ENCODE measurements around the gene CHRNA9. TPM values are rescaled to one million over a fixed set of nuclear protein-coding genes. Genes with fewer than 3 reads are reported as not detected.
"Not testable (repeated sequence)": the region's sequence is repeated elsewhere in the genome, so short reads cannot be mapped to it uniquely, and the experiment has no call there.

CHRNA9 gene
- total RNA-seq, 4 donors from 2014 or later, result not detected

DNA sequence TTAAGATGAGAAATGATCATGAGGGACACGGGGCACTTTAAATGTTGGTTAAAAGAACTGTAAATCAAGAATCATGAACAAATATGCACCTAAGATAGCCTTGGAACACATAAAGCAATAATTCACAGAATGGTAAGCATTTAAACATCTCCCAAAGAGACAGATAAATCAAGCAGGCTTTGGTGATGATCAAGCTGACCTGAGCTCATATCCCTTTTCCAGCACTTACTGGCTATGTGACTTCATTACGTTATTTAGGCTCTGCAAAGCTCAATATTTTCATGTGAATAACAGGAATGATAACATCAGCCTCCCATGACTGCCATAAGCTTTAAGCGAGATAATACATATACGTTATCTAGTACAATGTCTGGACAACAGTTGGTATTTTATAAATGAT lies 54.9 kb downstream of the CHRNA9 start:
- Histone ChIP-seq H3K27ac (no peak overlapping the region), H3K9me3 (no peaks in the 10 kb centered on the region), H3K4me3 (no peak overlapping the region), H3K36me3 (no peaks in the 10 kb centered on the region), H3K27me3 (no peaks in the 10 kb centered on the region), H3K4me1 (no peaks in the 10 kb centered on the region)
- TF ChIP-seq, protein P1, sequence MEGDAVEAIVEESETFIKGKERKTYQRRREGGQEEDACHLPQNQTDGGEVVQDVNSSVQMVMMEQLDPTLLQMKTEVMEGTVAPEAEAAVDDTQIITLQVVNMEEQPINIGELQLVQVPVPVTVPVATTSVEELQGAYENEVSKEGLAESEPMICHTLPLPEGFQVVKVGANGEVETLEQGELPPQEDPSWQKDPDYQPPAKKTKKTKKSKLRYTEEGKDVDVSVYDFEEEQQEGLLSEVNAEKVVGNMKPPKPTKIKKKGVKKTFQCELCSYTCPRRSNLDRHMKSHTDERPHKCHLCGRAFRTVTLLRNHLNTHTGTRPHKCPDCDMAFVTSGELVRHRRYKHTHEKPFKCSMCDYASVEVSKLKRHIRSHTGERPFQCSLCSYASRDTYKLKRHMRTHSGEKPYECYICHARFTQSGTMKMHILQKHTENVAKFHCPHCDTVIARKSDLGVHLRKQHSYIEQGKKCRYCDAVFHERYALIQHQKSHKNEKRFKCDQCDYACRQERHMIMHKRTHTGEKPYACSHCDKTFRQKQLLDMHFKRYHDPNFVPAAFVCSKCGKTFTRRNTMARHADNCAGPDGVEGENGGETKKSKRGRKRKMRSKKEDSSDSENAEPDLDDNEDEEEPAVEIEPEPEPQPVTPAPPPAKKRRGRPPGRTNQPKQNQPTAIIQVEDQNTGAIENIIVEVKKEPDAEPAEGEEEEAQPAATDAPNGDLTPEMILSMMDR (IDR thresholded peaks at IDR 0.05), result no peak
- no peak for TF ChIP-seq POLR2A (IDR thresholded peaks at IDR 0.05)
- DNase-seq, result no peak

DNA sequence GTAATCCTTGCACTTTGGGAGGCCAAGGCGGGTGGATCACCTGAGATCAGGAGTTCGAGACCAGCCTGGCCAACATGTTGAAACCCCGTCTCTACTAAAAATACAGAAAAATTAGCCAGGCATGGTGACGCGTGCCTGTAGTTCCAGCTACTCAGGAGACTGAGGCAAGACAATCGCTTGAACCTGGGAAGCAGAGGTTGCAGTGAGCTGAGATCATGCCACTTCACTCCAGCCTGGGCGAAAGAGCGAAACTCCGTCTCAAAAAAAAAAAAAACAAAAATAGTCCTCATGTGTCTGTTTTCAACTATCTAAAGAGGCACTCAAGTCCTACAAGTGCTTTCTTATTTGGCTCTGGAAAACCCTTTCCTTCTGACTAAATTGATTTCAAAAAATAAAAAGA lies 57.1 kb downstream of the CHRNA9 start:
- not testable (repeated sequence) for H3K9me3 ChIP-seq, H3K27me3 ChIP-seq, H3K4me3 ChIP-seq, H3K4me1 ChIP-seq, H3K36me3 ChIP-seq, H3K27ac ChIP-seq, DNase-seq

DNA sequence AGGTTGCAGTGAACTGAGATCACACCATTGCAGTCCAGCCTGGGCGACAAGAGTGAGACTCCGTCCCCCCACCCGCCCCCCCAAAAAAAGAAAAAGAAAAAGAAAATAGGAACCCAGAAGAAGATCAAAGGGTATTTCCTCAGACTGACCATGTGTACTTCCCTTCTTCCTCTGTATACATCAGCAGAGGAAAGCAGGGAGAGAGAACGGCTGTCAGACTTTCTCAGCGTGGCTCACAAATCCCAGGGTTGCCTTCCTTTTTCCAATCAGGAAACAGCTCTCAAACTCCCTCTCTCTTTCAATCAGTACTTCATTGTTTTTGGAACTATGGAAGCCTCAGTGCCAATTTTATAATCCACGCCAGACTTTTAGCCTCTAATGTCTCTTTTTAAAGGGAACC lies 59.1 kb downstream of the CHRNA9 start:
- H3K27ac ChIP-seq, result no peak overlapping the region

DNA sequence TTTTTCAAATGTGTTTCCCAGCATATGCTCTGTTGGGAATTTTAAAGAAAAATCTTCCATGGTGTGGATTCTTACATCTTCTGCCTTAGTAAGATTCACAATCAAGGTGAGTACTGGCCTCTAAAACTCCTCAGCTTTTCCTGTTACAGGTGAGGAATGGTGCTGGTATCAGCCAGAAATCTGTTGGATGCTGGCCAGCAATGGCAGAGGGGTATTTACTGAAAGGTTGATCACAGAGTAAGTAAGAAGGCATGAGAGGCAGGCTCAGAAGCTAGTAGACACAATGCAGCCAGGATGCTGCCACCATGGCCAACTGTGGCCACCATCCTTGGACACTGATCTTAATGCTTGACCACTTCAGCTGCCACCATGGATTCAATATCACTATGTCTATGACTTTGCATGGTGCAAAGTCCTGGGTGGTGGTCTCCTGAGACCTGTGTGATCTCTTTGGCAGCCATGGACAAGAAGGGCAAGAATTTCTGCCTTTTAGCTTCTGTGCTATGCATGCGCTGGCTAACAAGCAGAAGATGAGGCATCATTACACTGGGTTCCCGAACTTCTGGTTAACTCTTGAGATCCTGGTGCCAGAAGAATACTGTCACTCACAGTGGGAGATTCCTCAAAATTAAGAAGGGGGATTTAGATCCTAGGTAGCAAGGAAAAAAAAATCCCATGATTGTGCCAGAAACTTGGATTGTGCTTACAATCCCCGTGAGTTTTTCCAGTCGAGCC lies 60.2 kb downstream of the CHRNA9 start:
- H3K27me3 ChIP-seq, result no peaks in the 10 kb centered on the region
- no peaks in the 10 kb centered on the region for H3K36me3 ChIP-seq
- H3K4me3 ChIP-seq, result no peak overlapping the region
- no peaks in the 10 kb centered on the region for H3K4me1 ChIP-seq
- no peak for DNase-seq
- H3K9me3 ChIP-seq, result no peaks in the 10 kb centered on the region
- no peak overlapping the region for H3K27ac ChIP-seq
- TF ChIP-seq POLR2A (IDR thresholded peaks at IDR 0.05), result no peak
- TF ChIP-seq, protein P1 (IDR thresholded peaks at IDR 0.05), result no peak

More for the DNA sequence above, 59.1 kb downstream of the CHRNA9 start:
- no peaks in the 10 kb centered on the region for H3K27me3 ChIP-seq
- H3K36me3 ChIP-seq, result no peaks in the 10 kb centered on the region
- TF ChIP-seq, protein P1 (IDR thresholded peaks at IDR 0.05), result no peak
- TF ChIP-seq POLR2A (IDR thresholded peaks at IDR 0.05), result no peak
- no peak overlapping the region for H3K4me3 ChIP-seq
- no peaks in the 10 kb centered on the region for H3K4me1 ChIP-seq
- H3K9me3 ChIP-seq, result no peaks in the 10 kb centered on the region
- no peak for DNase-seq

DNA sequence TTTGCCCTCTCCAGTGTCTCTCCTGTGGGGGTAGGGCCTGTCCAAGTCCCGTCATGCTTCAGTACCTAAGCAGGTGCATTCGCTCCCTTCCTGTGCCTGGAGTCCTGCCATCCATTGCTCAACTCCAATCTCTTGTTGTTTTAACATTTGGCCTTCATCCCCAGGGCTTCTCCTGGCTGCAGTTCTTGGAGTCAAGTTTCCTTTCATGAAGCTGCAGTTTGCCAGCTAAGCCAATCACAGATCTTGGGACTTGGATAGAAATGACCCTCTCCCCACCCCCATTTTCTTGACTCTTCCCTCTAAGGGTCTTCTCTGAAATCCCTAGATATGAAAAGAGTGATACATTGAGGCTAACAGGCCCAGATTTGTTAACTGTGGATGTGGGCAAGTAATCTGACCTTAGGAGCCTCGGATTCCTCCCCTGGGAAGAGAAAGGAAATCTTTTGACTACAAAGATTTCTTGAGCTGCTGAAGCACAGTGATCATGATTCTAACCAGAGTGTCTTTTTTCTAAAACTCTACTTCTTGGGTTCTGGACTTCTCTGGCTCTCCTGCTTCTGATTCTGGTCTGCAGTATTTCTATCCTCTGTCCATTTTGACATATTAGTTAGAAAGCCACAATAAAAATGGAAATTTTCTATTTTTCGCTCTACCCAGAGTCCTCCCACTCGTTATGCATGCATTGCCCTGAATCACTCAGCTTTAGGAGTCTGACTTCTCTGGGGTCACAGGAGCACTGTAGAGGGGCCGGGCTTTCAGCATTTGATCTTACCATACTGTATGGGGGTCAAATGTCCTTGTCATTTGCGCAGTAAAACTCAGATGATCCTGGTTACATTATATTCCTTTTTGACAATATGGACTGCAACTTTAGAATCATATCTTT lies 61.0 kb downstream of the CHRNA9 start:
- TF ChIP-seq, protein P1 (IDR thresholded peaks at IDR 0.05), result no peak
- TF ChIP-seq POLR2A (IDR thresholded peaks at IDR 0.05), result no peak
- no peak overlapping the region for H3K27ac ChIP-seq
- no peaks in the 10 kb centered on the region for H3K4me1 ChIP-seq
- H3K27me3 ChIP-seq, result no peaks in the 10 kb centered on the region
- H3K9me3 ChIP-seq, result no peaks in the 10 kb centered on the region
- no peaks in the 10 kb centered on the region for H3K36me3 ChIP-seq
- peak in 1 of 3 donors; percentile 54 for DNase-seq
- no peak overlapping the region for H3K4me3 ChIP-seq

DNA sequence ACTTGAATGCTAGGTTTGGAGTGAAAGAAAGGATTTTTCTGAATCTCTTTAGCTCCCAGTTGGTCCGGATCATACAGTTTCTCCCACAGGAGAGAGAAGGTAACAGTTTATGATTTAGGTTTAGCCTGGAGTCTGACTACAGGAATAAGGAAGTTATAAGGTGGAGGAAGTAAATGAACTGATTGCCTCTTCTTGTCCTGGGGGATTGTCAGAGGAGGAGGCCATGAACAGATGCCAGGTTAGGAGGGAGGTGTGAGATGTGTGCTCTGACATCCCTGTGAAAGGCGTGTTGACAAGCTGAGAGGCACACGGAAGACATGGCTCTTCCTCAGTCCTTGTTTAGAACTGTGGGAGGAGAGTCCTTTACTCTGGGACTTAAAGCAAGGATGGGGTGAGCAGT lies 64.4 kb downstream of the CHRNA9 start:
- no peak overlapping the region for H3K27ac ChIP-seq
- no peak for DNase-seq
- no peaks in the 10 kb centered on the region for H3K9me3 ChIP-seq
- no peaks in the 10 kb centered on the region for H3K36me3 ChIP-seq
- H3K4me3 ChIP-seq, result no peak overlapping the region
- no peaks in the 10 kb centered on the region for H3K4me1 ChIP-seq
- TF ChIP-seq, protein P1 (IDR thresholded peaks at IDR 0.05), result no peak
- no peak for TF ChIP-seq POLR2A (IDR thresholded peaks at IDR 0.05)
- H3K27me3 ChIP-seq, result no peaks in the 10 kb centered on the region
